ENCODE data around the gene PALLD. TPM values are rescaled to one million over a fixed set of nuclear protein-coding genes. Genes with fewer than 3 reads are reported as not detected.

PALLD gene
- total and polyA plus RNA-seq, 2 of the 8 experiments (the other 6 are each of a cell fraction or from before 2014, with no cell fraction given), result 10.5 to 25.0 TPM

- no peak for TF ChIP-seq TCF12 (IDR thresholded peaks at IDR 0.05; ENCODE audit: low read depth, low read length)
- no peak for TF ChIP-seq RXRA (IDR thresholded peaks at IDR 0.05; ENCODE audit: insufficient read depth, low read depth, low read length)
- TF ChIP-seq TEAD4 (IDR thresholded peaks at IDR 0.05; ENCODE audit: low read depth, low read length), result no peak
- TF ChIP-seq CTBP2 (IDR thresholded peaks at IDR 0.05; ENCODE audit: borderline replicate concordance, insufficient read depth, insufficient read length, low read length), result no peak
- H3K27ac ChIP-seq (ENCODE audit: low read depth, low read length), result no peak overlapping the region
- no peak overlapping the region for H4K91ac ChIP-seq (replicated peaks; ENCODE audit: insufficient read length, low read length)
- no peak overlapping the region for H2AK5ac ChIP-seq (ENCODE audit: low read depth, low read length)
- no peak overlapping the region for H3K56ac ChIP-seq (replicated peaks; ENCODE audit: insufficient read length, low read depth, low read length)
- DNase-seq (ENCODE audit: low read depth in 1 of 2, low spot score in 2 of 2) (no peak), FAIRE-seq (peak; percentile 58)
- H3K4ac ChIP-seq (replicated peaks; ENCODE audit: insufficient read length, low read depth, low read length), result no peak overlapping the region
- POLR2A ChIA-PET (ENCODE audit: partially characterized antibody), result interaction anchor here (0.9 to 4.9 kb wide), 19 partner anchors 10 to 248 kb away, joined by 3 to 127 read pairs (median 4); partner anchors contain the start of gene CBR4
- 0 out of 2 replicates have a peak overlapping the region, but pooled peaks have one; percentile 29 for H2BK5ac ChIP-seq (ENCODE audit: low read depth, low read length)
- peak overlapping the region; percentile 81; the same call in 1 of the 2 replicates for H2AFZ ChIP-seq (ENCODE audit: low read length)
- no peak overlapping the region for H3K23ac ChIP-seq (ENCODE audit: insufficient read length)
- no peaks in the 10 kb centered on the region for H3K79me1 ChIP-seq (ENCODE audit: low read depth, low read length)
- 3% methylated on average over 12 of the region's 14 CpGs; no CpG with 5 or more reads in 1 of the 2 experiments for WGBS, 2 experiments (ENCODE audit: extremely low coverage in 1 of 2, insufficient coverage in 1 of 2, insufficient read length in 1 of 2, insufficient replicate concordance in 2 of 2, low coverage in 1 of 2, low lambda C conversion rate in 2 of 2, missing lambda C conversion rate in 1 of 2)
- H3K18ac ChIP-seq (ENCODE audit: extremely low read depth, low read length), result no peak overlapping the region
- no peak overlapping the region for H3K14ac ChIP-seq (ENCODE audit: insufficient read length)
- H4K20me1 ChIP-seq (replicated peaks in 1 of 2; ENCODE audit: control insufficient read depth in 1 of 2, insufficient read depth in 2 of 2, low read length in 2 of 2), result no peaks in the 10 kb centered on the region
- H3K9ac ChIP-seq (replicated peaks in 1 of 4; ENCODE audit: extremely low read depth in 1 of 4, low read depth in 3 of 4, low read length in 3 of 4), result peak overlapping the region in 3 of 4 experiments; percentile 32 to 87 (median 83); a peak in 5 of 7 replicates
- H2BK20ac ChIP-seq (ENCODE audit: low read length), result no peak overlapping the region
- H3K4me2 ChIP-seq (ENCODE audit: insufficient read depth in 1 of 2, low read depth in 2 of 2, low read length in 2 of 2), result peak overlapping the region; percentile 75 to 92
- H4K8ac ChIP-seq (ENCODE audit: extremely low read depth, insufficient read depth, low read length), result no peak overlapping the region
- peaks cover 6% of the 10 kb centered on the region for H3K23me2 ChIP-seq (ENCODE audit: low read depth, low read length)
- H3K4me1 ChIP-seq (replicated peaks in 1 of 4; ENCODE audit: control insufficient read depth in 3 of 4, insufficient read depth in 4 of 4, low read length in 3 of 4), result peaks cover 0 to 18% (median under 1%) of the 10 kb centered on the region in 4 experiments; a peak in 5 of 7 replicates
- H3K9me3 ChIP-seq (ENCODE audit: insufficient read depth in 2 of 2, low read depth in 1 of 2, low read length in 1 of 2), result no peaks in the 10 kb centered on the region
- H4K5ac ChIP-seq (ENCODE audit: insufficient read length, low read depth, low read length), result no peak overlapping the region
- peaks cover 0 to 28% of the 10 kb centered on the region in 2 experiments; a peak in 2 of 4 replicates for H3K79me2 ChIP-seq (ENCODE audit: control insufficient read depth in 1 of 2, insufficient read depth in 2 of 2, low read length in 2 of 2)
- H2BK120ac ChIP-seq (replicated peaks; ENCODE audit: low read depth, low read length), result no peak overlapping the region
- H2BK15ac ChIP-seq (ENCODE audit: low read length), result no peak overlapping the region
- H3K27me3 ChIP-seq (replicated peaks in 1 of 4; ENCODE audit: control insufficient read depth in 3 of 4, extremely low read depth in 1 of 4, insufficient read depth in 3 of 4, low read length in 3 of 4), result peaks cover 0 to 11% (median 5%) of the 10 kb centered on the region in 4 experiments; a peak in 3 of 7 replicates
- H3K36me3 ChIP-seq (ENCODE audit: control insufficient read depth in 2 of 4, insufficient read depth in 4 of 4, low read length in 3 of 4), result no peaks in the 10 kb centered on the region
- CTCF ChIA-PET (ENCODE audit: partially characterized antibody), result interaction anchor here (0.9 to 5.6 kb wide), 15 partner anchors 10 to 125 kb away, joined by 3 to 39 read pairs (median 12); no protein-coding TSS in a partner anchor
- H2BK12ac ChIP-seq (ENCODE audit: low read depth, low read length), result no peak overlapping the region
- peak overlapping the region; percentile 69 to 96 (median 81) for H3K4me3 ChIP-seq (ENCODE audit: extremely low read depth in 1 of 4, insufficient read depth in 2 of 4, low read depth in 3 of 4, low read length in 4 of 4)
Measured at GRCh38 chr4:168831585-168831918, 334.7 kb downstream of the PALLD start.

All from H1 (cell line).